GM21367 (cell line): ENCODE data around the gene TIMM44.
"Not testable (repeated sequence)": the region's sequence is repeated elsewhere in the genome, so short reads cannot be mapped to it uniquely, and the experiment has no call there.

Source experiments
- ATAC-seq: cut with Tn5 transposase; IDR thresholded peaks from one replicate; pipeline ENCODE4 v1.9.1; 2021; ENCODE audit not compliant: unreplicated experiment

The TIMM44 gene

GRCh38 chr19:7953060-7953459 lies 9.6 kb upstream of the TIMM44 start:
- ATAC-seq = no peak

GRCh38 chr19:7947939-7948338 lies 4.5 kb upstream of the TIMM44 start:
- ATAC-seq = no peak

GRCh38 chr19:7944177-7944761 lies 803 bp upstream of the TIMM44 start:
- peak; percentile 22 for ATAC-seq

GRCh38 chr19:7942981-7943443 lies 454 bp downstream of the TIMM44 start:
- peak; percentile 1 for ATAC-seq

GRCh38 chr19:7941895-7942596 lies 1.4 kb downstream of the TIMM44 start:
- no peak for ATAC-seq

GRCh38 chr19:7940841-7941240 lies 2.6 kb downstream of the TIMM44 start:
- ATAC-seq = no peak

- no peak for ATAC-seq
Measured at GRCh38 chr19:7934766-7935165, 8.7 kb downstream of the TIMM44 start.

GRCh38 chr19:7933828-7934725 lies 9.4 kb downstream of the TIMM44 start:
- no peak for ATAC-seq

- ATAC-seq = no peak
Measured at GRCh38 chr19:7933411-7933810, 10.1 kb downstream of the TIMM44 start.

- ATAC-seq = no peak
Measured at GRCh38 chr19:7932930-7933300, 10.6 kb downstream of the TIMM44 start.

- no peak for ATAC-seq
Measured at GRCh38 chr19:7932276-7932929, 11.1 kb downstream of the TIMM44 start.

GRCh38 chr19:7931221-7932061 lies 12.0 kb downstream of the TIMM44 start:
- ATAC-seq = no peak

GRCh38 chr19:7930765-7931164 lies 12.7 kb downstream of the TIMM44 start:
- ATAC-seq = no peak

- ATAC-seq = not testable (repeated sequence)
Measured at GRCh38 chr19:7930030-7930429, 13.4 kb downstream of the TIMM44 start.

- no peak for ATAC-seq
Measured at GRCh38 chr19:7928741-7929701, 14.4 kb downstream of the TIMM44 start.

- no peak for ATAC-seq
Measured at GRCh38 chr19:7928334-7928706, 15.1 kb downstream of the TIMM44 start.

- no peak for ATAC-seq
Measured at GRCh38 chr19:7927605-7928333, 15.7 kb downstream of the TIMM44 start.

GRCh38 chr19:7926727-7927604 lies 16.5 kb downstream of the TIMM44 start:
- no peak for ATAC-seq
